ENCODE results near the gene WLS.

The WLS gene

DNA sequence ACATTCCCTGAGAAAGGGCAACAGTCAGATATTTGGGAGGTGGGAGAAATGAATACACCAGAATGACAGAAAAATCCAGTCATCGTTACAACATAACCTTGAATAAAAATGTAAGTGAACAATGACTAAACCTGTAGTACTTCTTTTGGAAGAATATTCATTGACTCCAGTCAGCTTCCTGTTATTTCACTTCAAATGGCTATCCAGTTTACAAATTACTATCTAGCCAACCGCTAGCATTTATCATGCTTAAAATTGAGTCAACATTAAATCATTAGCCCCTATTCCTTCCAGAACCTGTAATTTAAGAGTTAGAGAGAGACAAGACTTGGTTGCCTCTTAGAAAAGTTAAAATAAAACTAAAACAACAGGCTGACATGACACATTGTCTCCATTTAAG, 33.6 kb downstream of the WLS start:
- Histone ChIP-seq H3K36me3 (ENCODE audit: insufficient read depth) (no peaks in the 10 kb centered on the region), H3K4me3 (IDR thresholded peaks at IDR 0.05; ENCODE audit: insufficient read depth, low read depth, low read length) (no peak overlapping the region), H3K27ac (no peak overlapping the region), H4K20me1 (ENCODE audit: insufficient read depth) (no peaks in the 10 kb centered on the region), H3K79me2 (ENCODE audit: insufficient read depth, low read depth) (no peaks in the 10 kb centered on the region), H3K4me2 (no peak overlapping the region), H3K27me3 (ENCODE audit: insufficient read depth, low read depth) (no peaks in the 10 kb centered on the region), H3K9ac (no peak overlapping the region), H3K4me1 (ENCODE audit: low read depth, poor library complexity, severe bottlenecking) (no peaks in the 10 kb centered on the region), H2AFZ (ENCODE audit: low read depth) (no peak overlapping the region)
- TF ChIP-seq, protein P1, sequence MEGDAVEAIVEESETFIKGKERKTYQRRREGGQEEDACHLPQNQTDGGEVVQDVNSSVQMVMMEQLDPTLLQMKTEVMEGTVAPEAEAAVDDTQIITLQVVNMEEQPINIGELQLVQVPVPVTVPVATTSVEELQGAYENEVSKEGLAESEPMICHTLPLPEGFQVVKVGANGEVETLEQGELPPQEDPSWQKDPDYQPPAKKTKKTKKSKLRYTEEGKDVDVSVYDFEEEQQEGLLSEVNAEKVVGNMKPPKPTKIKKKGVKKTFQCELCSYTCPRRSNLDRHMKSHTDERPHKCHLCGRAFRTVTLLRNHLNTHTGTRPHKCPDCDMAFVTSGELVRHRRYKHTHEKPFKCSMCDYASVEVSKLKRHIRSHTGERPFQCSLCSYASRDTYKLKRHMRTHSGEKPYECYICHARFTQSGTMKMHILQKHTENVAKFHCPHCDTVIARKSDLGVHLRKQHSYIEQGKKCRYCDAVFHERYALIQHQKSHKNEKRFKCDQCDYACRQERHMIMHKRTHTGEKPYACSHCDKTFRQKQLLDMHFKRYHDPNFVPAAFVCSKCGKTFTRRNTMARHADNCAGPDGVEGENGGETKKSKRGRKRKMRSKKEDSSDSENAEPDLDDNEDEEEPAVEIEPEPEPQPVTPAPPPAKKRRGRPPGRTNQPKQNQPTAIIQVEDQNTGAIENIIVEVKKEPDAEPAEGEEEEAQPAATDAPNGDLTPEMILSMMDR (conservative IDR thresholded peaks at IDR 0.05; ENCODE audit: low read depth, low read length): no peak

DNA sequence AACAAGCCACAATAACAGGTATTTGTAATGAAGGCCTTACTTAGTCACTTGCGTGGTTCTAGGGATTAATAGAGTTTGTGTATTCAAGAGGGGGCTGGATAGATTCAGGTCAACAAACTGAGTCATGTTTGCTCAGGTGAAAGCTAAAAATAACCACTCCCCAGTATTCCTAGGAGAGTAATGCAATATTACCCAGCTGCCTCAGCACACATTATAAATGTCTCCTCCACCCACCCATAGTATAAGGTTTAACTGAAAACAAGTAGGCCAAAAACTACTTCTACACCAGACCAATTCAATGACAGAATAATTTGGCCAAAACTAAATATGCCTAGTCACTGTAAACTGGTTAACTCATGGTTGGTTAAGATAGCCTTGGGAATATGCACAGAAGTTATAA, 34.4 kb downstream of the WLS start:
- Histone ChIP-seq H3K36me3 (ENCODE audit: insufficient read depth) (no peaks in the 10 kb centered on the region), H2AFZ (ENCODE audit: low read depth) (no peak overlapping the region), H3K27me3 (ENCODE audit: insufficient read depth, low read depth) (no peaks in the 10 kb centered on the region), H3K4me1 (ENCODE audit: low read depth, poor library complexity, severe bottlenecking) (no peaks in the 10 kb centered on the region), H4K20me1 (ENCODE audit: insufficient read depth) (no peaks in the 10 kb centered on the region), H3K79me2 (ENCODE audit: insufficient read depth, low read depth) (no peaks in the 10 kb centered on the region), H3K4me2 (no peak overlapping the region), H3K4me3 (IDR thresholded peaks at IDR 0.05; ENCODE audit: insufficient read depth, low read depth, low read length) (no peak overlapping the region), H3K9ac (no peak overlapping the region), H3K27ac (no peak overlapping the region)
- TF ChIP-seq, protein P1 (conservative IDR thresholded peaks at IDR 0.05; ENCODE audit: low read depth, low read length): no peak

DNA sequence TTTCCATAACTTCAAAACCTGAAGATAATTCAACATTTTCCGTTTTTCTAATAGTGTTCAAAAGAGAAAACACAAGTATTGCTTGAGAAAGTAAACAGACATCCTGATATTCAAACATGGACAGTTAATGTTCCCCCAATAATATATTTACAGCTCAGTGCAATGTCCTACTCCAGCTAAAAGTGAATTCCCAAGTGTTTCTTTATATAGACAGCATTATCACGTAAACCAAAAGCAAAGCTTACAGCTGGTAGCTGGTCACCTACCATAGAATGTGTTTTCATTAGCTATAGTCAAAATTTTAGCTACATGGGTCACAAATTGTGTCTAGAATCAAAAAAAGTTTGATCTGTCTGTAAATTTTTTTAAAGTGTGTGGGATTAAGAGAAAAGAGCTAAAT, 34.9 kb downstream of the WLS start:
- Histone ChIP-seq H3K79me2 (ENCODE audit: insufficient read depth, low read depth) (no peaks in the 10 kb centered on the region), H3K4me3 (IDR thresholded peaks at IDR 0.05; ENCODE audit: insufficient read depth, low read depth, low read length) (no peak overlapping the region), H3K27me3 (ENCODE audit: insufficient read depth, low read depth) (no peaks in the 10 kb centered on the region), H2AFZ (ENCODE audit: low read depth) (no peak overlapping the region), H3K36me3 (ENCODE audit: insufficient read depth) (no peaks in the 10 kb centered on the region), H3K9ac (no peak overlapping the region), H3K4me1 (ENCODE audit: low read depth, poor library complexity, severe bottlenecking) (no peaks in the 10 kb centered on the region), H4K20me1 (ENCODE audit: insufficient read depth) (no peaks in the 10 kb centered on the region), H3K4me2 (no peak overlapping the region), H3K27ac (no peak overlapping the region)
- TF ChIP-seq, protein P1 (conservative IDR thresholded peaks at IDR 0.05; ENCODE audit: low read depth, low read length): no peak

DNA sequence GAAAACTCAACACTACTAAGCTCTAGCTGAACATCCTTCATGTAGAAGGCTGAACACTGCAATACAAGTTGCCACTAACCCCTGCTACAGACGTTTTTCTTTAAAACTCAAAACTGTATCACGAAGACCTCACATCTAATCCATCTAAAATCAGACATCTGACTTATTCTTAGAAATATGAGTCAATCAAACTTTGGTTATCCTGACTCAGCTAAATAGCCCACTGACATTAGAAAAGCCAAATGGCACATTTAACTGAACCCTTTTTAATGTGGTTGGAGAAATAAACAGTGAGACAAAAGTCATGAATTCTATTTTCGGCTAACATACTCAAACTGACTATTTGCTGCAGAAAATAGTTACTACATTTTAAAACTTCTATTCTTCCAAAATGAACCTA, 35.6 kb downstream of the WLS start:
- H3K27ac ChIP-seq: no peak overlapping the region
- no peaks in the 10 kb centered on the region for H3K36me3 ChIP-seq (ENCODE audit: insufficient read depth)
- H3K4me3 ChIP-seq (IDR thresholded peaks at IDR 0.05; ENCODE audit: insufficient read depth, low read depth, low read length): no peak overlapping the region
- no peaks in the 10 kb centered on the region for H4K20me1 ChIP-seq (ENCODE audit: insufficient read depth)
- no peak overlapping the region for H2AFZ ChIP-seq (ENCODE audit: low read depth)
- no peaks in the 10 kb centered on the region for H3K27me3 ChIP-seq (ENCODE audit: insufficient read depth, low read depth)
- H3K4me1 ChIP-seq (ENCODE audit: low read depth, poor library complexity, severe bottlenecking): no peaks in the 10 kb centered on the region
- H3K9ac ChIP-seq: no peak overlapping the region
- H3K4me2 ChIP-seq: no peak overlapping the region
- no peaks in the 10 kb centered on the region for H3K79me2 ChIP-seq (ENCODE audit: insufficient read depth, low read depth)
- TF ChIP-seq, protein P1 (conservative IDR thresholded peaks at IDR 0.05; ENCODE audit: low read depth, low read length): no peak

DNA sequence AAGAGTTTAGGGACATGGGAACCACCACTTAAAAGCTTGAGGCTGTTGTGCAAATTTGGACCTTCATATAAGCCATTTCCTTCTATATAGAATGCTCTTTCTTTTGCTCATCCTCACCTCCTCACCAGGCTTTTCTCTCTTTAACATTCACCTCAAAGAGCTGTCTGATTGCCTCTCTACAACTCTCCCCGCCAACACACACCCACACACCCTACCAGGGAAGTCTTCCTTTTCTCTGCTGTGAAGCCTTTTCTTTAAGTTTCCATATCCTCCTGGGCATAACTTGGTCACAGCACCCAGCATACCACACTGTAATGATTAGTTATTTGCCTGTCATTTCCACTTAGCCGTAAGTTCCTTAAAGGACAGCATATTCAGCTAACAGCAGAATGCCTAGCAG, 40.6 kb downstream of the WLS start:
- no peaks in the 10 kb centered on the region for H3K36me3 ChIP-seq (ENCODE audit: insufficient read depth)

More for the DNA sequence above, 40.6 kb downstream of the WLS start:
- TF ChIP-seq, protein P1 (conservative IDR thresholded peaks at IDR 0.05; ENCODE audit: low read depth, low read length): no peak
- no peak overlapping the region for H3K9ac ChIP-seq
- H3K79me2 ChIP-seq (ENCODE audit: insufficient read depth, low read depth): no peaks in the 10 kb centered on the region
- H3K4me2 ChIP-seq: no peak overlapping the region
- no peaks in the 10 kb centered on the region for H3K27me3 ChIP-seq (ENCODE audit: insufficient read depth, low read depth)
- H2AFZ ChIP-seq (ENCODE audit: low read depth): no peak overlapping the region
- no peaks in the 10 kb centered on the region for H3K4me1 ChIP-seq (ENCODE audit: low read depth, poor library complexity, severe bottlenecking)
- no peaks in the 10 kb centered on the region for H4K20me1 ChIP-seq (ENCODE audit: insufficient read depth)
- no peak overlapping the region for H3K27ac ChIP-seq
- no peak overlapping the region for H3K4me3 ChIP-seq (IDR thresholded peaks at IDR 0.05; ENCODE audit: insufficient read depth, low read depth, low read length)
